Muscle of leg (tissue), 11 donors: ENCODE data around the gene HOXB5. TPM values are rescaled to one million over a fixed set of nuclear protein-coding genes. Genes with fewer than 3 reads are reported as not detected.

ENCODE experiments used
- DNase-seq: peaks from one replicate; pipeline ENCODE4 v3.0.0; 2013
- H3K27ac ChIP-seq: one replicate; pipeline ENCODE4 v1.5.1; 2013; ENCODE audit warnings: mild to moderate bottlenecking, low read length, control low read depth
- H3K27me3 ChIP-seq: one replicate; pipeline ENCODE4 v1.6.1; 2013; ENCODE audit warnings: low read length; ENCODE audit not compliant: control insufficient read depth, insufficient read depth
- H3K36me3 ChIP-seq: one replicate; pipeline ENCODE4 v1.6.1; 2013; ENCODE audit warnings: low read length; ENCODE audit not compliant: control insufficient read depth, insufficient read depth
- H3K4me1 ChIP-seq: one replicate; pipeline ENCODE4 v1.6.1; 2013; ENCODE audit warnings: low read length; ENCODE audit not compliant: control insufficient read depth, insufficient read depth
- H3K4me3 ChIP-seq: one replicate; pipeline ENCODE4 v1.5.1; 2013; ENCODE audit warnings: low read length, control low read depth
- H3K9me3 ChIP-seq: replicated peaks from 2 replicates; pipeline ENCODE4 v1.6.1; 2013; ENCODE audit warnings: low read depth, low read length; ENCODE audit not compliant: control insufficient read depth
- WGBS: methylation state at CpG from one replicate; pipeline ENCODE4 v1.1.5; 2013; ENCODE audit warnings: missing lambda C conversion rate; ENCODE audit not compliant: insufficient coverage; 5-methylcytosine and 5-hydroxymethylcytosine counted together
- polyA plus RNA-seq, 8 donors: library from polyadenylated mRNA; unstranded; fragments of 120-200 nt; gene quantifications; one replicate each; pipeline versions ENCODE4 v1.2.1 to v1.2.3, GENCODE V29; 2013; ENCODE audit warnings: inconsistent platforms in 1 of 8, low replicate concordance in 1 of 8; ENCODE audit not compliant: insufficient read length in 8 of 8, insufficient read depth in 1 of 8
- total RNA-seq: library from RNA; stranded (reverse); fragments of 120-200 nt; gene quantifications from one replicate; pipeline ENCODE4 v1.2.4, GENCODE V29; 2013

The HOXB5 gene
- total and polyA plus RNA-seq, 9 donors, result 0.13 to 2.7 (median 0.54) TPM

GRCh38 chr17:48636177-48637018 lies 42.8 kb upstream of the HOXB5 start:
- Histone ChIP-seq H3K27me3 (peaks cover 96% of the 10 kb centered on the region), H3K4me1 (peaks cover 5% of the 10 kb centered on the region), H3K27ac (no peak overlapping the region), H3K4me3 (no peak overlapping the region), H3K36me3 (no peaks in the 10 kb centered on the region), H3K9me3 (no peaks in the 10 kb centered on the region)
- peak; percentile 68 for DNase-seq
- 1% methylated on average over 17 of the region's 39 CpGs for WGBS

GRCh38 chr17:48634493-48635208 lies 41.1 kb upstream of the HOXB5 start:
- H3K36me3 ChIP-seq, result no peaks in the 10 kb centered on the region
- H3K9me3 ChIP-seq, result no peaks in the 10 kb centered on the region
- DNase-seq, result no peak
- peaks cover 95% of the 10 kb centered on the region for H3K27me3 ChIP-seq
- WGBS, result 61% methylated on average over 5 of the region's 20 CpGs
- H3K4me1 ChIP-seq, result peaks cover 5% of the 10 kb centered on the region
- H3K4me3 ChIP-seq, result no peak overlapping the region
- no peak overlapping the region for H3K27ac ChIP-seq

GRCh38 chr17:48633266-48633677 lies 39.7 kb upstream of the HOXB5 start:
- DNase-seq, result no peak
- Histone ChIP-seq H3K4me3 (no peak overlapping the region), H3K27me3 (peaks cover 96% of the 10 kb centered on the region), H3K4me1 (peaks cover 5% of the 10 kb centered on the region), H3K36me3 (no peaks in the 10 kb centered on the region), H3K9me3 (no peaks in the 10 kb centered on the region), H3K27ac (no peak overlapping the region)
- 12% methylated on average over 28 of the region's 35 CpGs for WGBS

- no peak overlapping the region for H3K27ac ChIP-seq
- WGBS, result 35% methylated on average over 5 of the region's 7 CpGs
- peaks cover 5% of the 10 kb centered on the region for H3K4me1 ChIP-seq
- H3K4me3 ChIP-seq, result no peak overlapping the region
- H3K9me3 ChIP-seq, result no peaks in the 10 kb centered on the region
- H3K27me3 ChIP-seq, result peaks cover 97% of the 10 kb centered on the region
- DNase-seq, result no peak
- no peaks in the 10 kb centered on the region for H3K36me3 ChIP-seq
These were observed 39.1 kb upstream of the HOXB5 start for GRCh38 chr17:48632579-48633265.

- H3K4me1 ChIP-seq, result peaks cover 5% of the 10 kb centered on the region
- H3K4me3 ChIP-seq, result no peak overlapping the region
- no peak overlapping the region for H3K27ac ChIP-seq
- peaks cover 97% of the 10 kb centered on the region for H3K27me3 ChIP-seq
- 79% methylated on average over 1 of the region's 7 CpGs for WGBS
- no peak for DNase-seq
- no peaks in the 10 kb centered on the region for H3K9me3 ChIP-seq
- no peaks in the 10 kb centered on the region for H3K36me3 ChIP-seq
These were observed 38.4 kb upstream of the HOXB5 start for GRCh38 chr17:48631693-48632578.

GRCh38 chr17:48630925-48631692 lies 37.5 kb upstream of the HOXB5 start:
- WGBS, result 0% methylated on average over 1 of the region's 15 CpGs
- peaks cover 13% of the 10 kb centered on the region for H3K4me1 ChIP-seq
- peaks cover 97% of the 10 kb centered on the region for H3K27me3 ChIP-seq
- no peaks in the 10 kb centered on the region for H3K36me3 ChIP-seq
- no peak overlapping the region for H3K4me3 ChIP-seq
- DNase-seq, result no peak
- no peak overlapping the region for H3K27ac ChIP-seq
- H3K9me3 ChIP-seq, result no peaks in the 10 kb centered on the region

- peaks cover 97% of the 10 kb centered on the region for H3K27me3 ChIP-seq
- no peak for DNase-seq
- H3K9me3 ChIP-seq, result no peaks in the 10 kb centered on the region
- 21% methylated on average over 4 of the region's 15 CpGs for WGBS
- no peak overlapping the region for H3K27ac ChIP-seq
- no peaks in the 10 kb centered on the region for H3K36me3 ChIP-seq
- peaks cover 20% of the 10 kb centered on the region for H3K4me1 ChIP-seq
- no peak overlapping the region for H3K4me3 ChIP-seq
These were observed 36.7 kb upstream of the HOXB5 start for GRCh38 chr17:48630009-48630924.

GRCh38 chr17:48629411-48629759 lies 35.8 kb upstream of the HOXB5 start:
- no peak for DNase-seq
- Histone ChIP-seq H3K36me3 (no peaks in the 10 kb centered on the region), H3K27ac (no peak overlapping the region), H3K4me3 (no peak overlapping the region), H3K4me1 (peaks cover 26% of the 10 kb centered on the region), H3K27me3 (peaks cover 97% of the 10 kb centered on the region), H3K9me3 (no peaks in the 10 kb centered on the region)
- 24% methylated on average over 4 of the region's 5 CpGs for WGBS
